MM.1S (cell line): ENCODE data around the gene C19orf53.
A peak's percentile ranks its signal among the peaks of the same experiment; 100 is the strongest.

Source experiments
- DNase-seq: peaks from one replicate; pipeline ENCODE4 v3.0.0-alpha.2; 2015
- H2AFZ ChIP-seq: fragments of 300-600 bp; sonication (generic); 2 replicates; pipeline ENCODE4 v1.6.0; 2016; ENCODE audit warnings: antibody characterized with exemption, low read length
- H3F3A ChIP-seq: fragments of 300-600 bp; sonication (generic); 2 replicates; pipeline ENCODE4 v1.6.1; 2016; ENCODE audit warnings: mild to moderate bottlenecking, antibody characterized with exemption, low read length, moderate library complexity, mixed read lengths; ENCODE audit not compliant: insufficient read depth
- H3K27ac ChIP-seq: fragments of 300-600 bp; sonication (generic); 2 replicates; pipeline ENCODE4 v1.5.1; 2016; ENCODE audit warnings: mild to moderate bottlenecking, low read length
- H3K27me3 ChIP-seq: fragments of 300-600 bp; sonication (generic); replicated peaks from 2 replicates; pipeline ENCODE4 v1.6.0; 2016; ENCODE audit warnings: low read length; ENCODE audit not compliant: insufficient read depth
- H3K36me3 ChIP-seq: fragments of 300-600 bp; sonication (generic); replicated peaks from 2 replicates; pipeline ENCODE4 v1.6.1; 2016; ENCODE audit warnings: mild to moderate bottlenecking, low read length, mixed read lengths; ENCODE audit not compliant: insufficient read depth
- H3K4me1 ChIP-seq: fragments of 300-600 bp; sonication (generic); 2 replicates; pipeline ENCODE4 v1.6.1; 2016; ENCODE audit warnings: low read length, mixed read lengths
- H3K4me2 ChIP-seq: fragments of 300-600 bp; sonication (generic); 2 replicates; pipeline ENCODE4 v1.6.0; 2016; ENCODE audit warnings: low read depth, low read length
- H3K4me3 ChIP-seq: fragments of 300-600 bp; sonication (generic); 2 replicates; pipeline ENCODE4 v1.5.1; 2016; ENCODE audit warnings: low read length, mixed read lengths
- H3K79me2 ChIP-seq: fragments of 300-600 bp; sonication (generic); 2 replicates; pipeline ENCODE4 v1.6.1; 2016; ENCODE audit warnings: mixed run types, low read length, mixed read lengths
- H3K9ac ChIP-seq: fragments of 300-600 bp; sonication (generic); 2 replicates; pipeline ENCODE4 v1.6.1; 2016; ENCODE audit warnings: low read length, mixed read lengths
- H3K9me2 ChIP-seq: fragments of 300-600 bp; sonication (generic); replicated peaks from 2 replicates; pipeline ENCODE4 v1.6.1; 2016; ENCODE audit warnings: mild to moderate bottlenecking, low read length, mixed read lengths; ENCODE audit not compliant: insufficient read depth
- H3K9me3 ChIP-seq: fragments of 300-600 bp; sonication (generic); replicated peaks from 2 replicates; pipeline ENCODE4 v1.6.1; 2016; ENCODE audit warnings: mild to moderate bottlenecking, low read length, mixed read lengths; ENCODE audit not compliant: insufficient read depth
- H4K20me1 ChIP-seq: fragments of 300-600 bp; sonication (generic); 2 replicates; pipeline ENCODE4 v1.6.1; 2016; ENCODE audit warnings: mild to moderate bottlenecking, low read length, moderate library complexity, mixed read lengths; ENCODE audit not compliant: insufficient read depth
- CTCF ChIP-seq: fragments of 300-600 bp; sonication (generic); IDR thresholded peaks from 2 replicates; pipeline ENCODE4 v1.5.1; 2016; ENCODE audit warnings: antibody characterized with exemption, low read length, mixed read lengths
- EZH2 ChIP-seq: fragments of 300-600 bp; sonication (generic); optimal IDR thresholded peaks from 2 replicates; pipeline ENCODE3; 2017; ENCODE audit warnings: low read depth, mild to moderate bottlenecking, antibody characterized with exemption, low read length, mixed read lengths
- EZH2phosphoT487 ChIP-seq: fragments of 300-600 bp; sonication (generic); IDR thresholded peaks from 2 replicates; pipeline ENCODE4 v1.6.1; 2018; ENCODE audit warnings: antibody characterized with exemption, low read length

C19orf53 gene

GRCh38 chr19:13794398-13794756 is 20.1 kb downstream of the C19orf53 start:
- DNase-seq, result no peak
- no peak overlapping the region for H3K27ac ChIP-seq
- H3K4me1 ChIP-seq, result 0 out of 2 replicates have a peak, but pooled peaks cover 5% of the 10 kb centered on the region

GRCh38 chr19:13794757-13795589 is 20.7 kb downstream of the C19orf53 start, which contains the start of gene ZSWIM4:
Gene ZSWIM4, plus strand, starts transcription at chr19:13795443. Its CDS starts 206 bp downstream, at chr19:13795649.
- peak within 1 kb of the TSS; percentile 75 for H3K4me2 ChIP-seq
- no peaks in the 10 kb centered on the region for H3K9me3 ChIP-seq
- peak within 1 kb of the TSS; percentile 64; the same call in 1 of the 2 replicates for H3K9ac ChIP-seq
- H3K36me3 ChIP-seq, result no peaks in the 10 kb centered on the region
- peak within 1 kb of the TSS; percentile 92 for H3K4me3 ChIP-seq
- no peaks in the 10 kb centered on the region for H3K9me2 ChIP-seq
- no peaks in the 10 kb centered on the region for H3F3A ChIP-seq
- no peaks in the 10 kb centered on the region; the same call in 1 of the 2 replicates for H3K27me3 ChIP-seq
- no peaks in the 10 kb centered on the region for H3K79me2 ChIP-seq
- H2AFZ ChIP-seq, result peak within 1 kb of the TSS; percentile 100
- peak; percentile 99 for DNase-seq
- H3K4me1 ChIP-seq, result 0 out of 2 replicates have a peak, but pooled peaks cover 5% of the 10 kb centered on the region
- TF ChIP-seq EZH2phosphoT487 (no peak), EZH2 (no peak), CTCF (no peak)
- no peaks in the 10 kb centered on the region for H4K20me1 ChIP-seq
- H3K27ac ChIP-seq, result no peak within 1 kb of the TSS

More at GRCh38 chr19:13794398-13794756, 20.1 kb downstream of the C19orf53 start:
- no peaks in the 10 kb centered on the region for H3K9me2 ChIP-seq
- no peaks in the 10 kb centered on the region; the same call in 1 of the 2 replicates for H3K27me3 ChIP-seq
- H2AFZ ChIP-seq, result peak overlapping the region; percentile 100
- no peaks in the 10 kb centered on the region for H4K20me1 ChIP-seq
- H3K79me2 ChIP-seq, result no peaks in the 10 kb centered on the region
- no peaks in the 10 kb centered on the region for H3K36me3 ChIP-seq
- H3K4me3 ChIP-seq, result peak overlapping the region; percentile 92
- H3F3A ChIP-seq, result no peaks in the 10 kb centered on the region
- TF ChIP-seq EZH2 (no peak), CTCF (no peak), EZH2phosphoT487 (no peak)
- peak overlapping the region; percentile 75 for H3K4me2 ChIP-seq
- peak overlapping the region; percentile 64; the same call in 1 of the 2 replicates for H3K9ac ChIP-seq
- no peaks in the 10 kb centered on the region for H3K9me3 ChIP-seq

- no peaks in the 10 kb centered on the region for H4K20me1 ChIP-seq
- DNase-seq, result no peak
- no peaks in the 10 kb centered on the region for H3K9me2 ChIP-seq
Observed at GRCh38 chr19:13795595-13796300, 21.5 kb downstream of the C19orf53 start.

More at GRCh38 chr19:13795595-13796300, 21.5 kb downstream of the C19orf53 start:
- Histone ChIP-seq H3K4me1 (0 out of 2 replicates have a peak, but pooled peaks cover 5% of the 10 kb centered on the region), H3K9ac (peak overlapping the region; percentile 49; the same call in 1 of the 2 replicates), H2AFZ (peak overlapping the region; percentile 76; the same call in 1 of the 2 replicates), H3K79me2 (no peaks in the 10 kb centered on the region), H3K4me2 (peak overlapping the region; percentile 63), H3K36me3 (no peaks in the 10 kb centered on the region), H3K27me3 (no peaks in the 10 kb centered on the region), H3K9me3 (no peaks in the 10 kb centered on the region), H3K4me3 (peak overlapping the region; percentile 62), H3K27ac (no peak overlapping the region), H3F3A (no peaks in the 10 kb centered on the region)
- TF ChIP-seq CTCF, result no peak
- no peak for TF ChIP-seq EZH2phosphoT487
- no peak for TF ChIP-seq EZH2
